HG02759 (cell line): Measurements from ENCODE around the gene PHF10.

Experiments
- ATAC-seq: cut with Tn5 transposase; IDR thresholded peaks from one replicate; pipeline ENCODE4 v1.9.1; 2021; ENCODE audit warnings: mild to moderate bottlenecking, moderate library complexity; ENCODE audit not compliant: unreplicated experiment

PHF10 gene

DNA sequence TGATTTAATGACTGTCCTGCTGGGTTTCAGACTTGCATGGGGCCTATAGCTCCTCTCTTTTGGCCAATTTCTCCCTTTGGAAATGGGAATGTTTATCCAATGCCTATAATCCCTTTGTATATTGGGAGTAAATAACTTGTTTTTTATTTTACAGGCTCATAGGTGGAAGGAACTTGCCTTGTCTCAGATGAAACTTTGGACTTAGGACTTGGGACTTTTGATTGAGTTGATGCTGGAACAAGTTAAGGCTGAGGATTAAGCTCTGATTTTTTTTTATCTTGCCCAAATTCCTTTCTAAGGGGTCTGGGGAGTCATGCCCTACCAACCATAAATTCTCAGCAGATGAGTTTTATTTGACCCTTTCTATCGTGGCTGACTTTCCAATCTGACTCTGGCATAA is 46.0 kb downstream of the PHF10 start:
- ATAC-seq: no peak

DNA sequence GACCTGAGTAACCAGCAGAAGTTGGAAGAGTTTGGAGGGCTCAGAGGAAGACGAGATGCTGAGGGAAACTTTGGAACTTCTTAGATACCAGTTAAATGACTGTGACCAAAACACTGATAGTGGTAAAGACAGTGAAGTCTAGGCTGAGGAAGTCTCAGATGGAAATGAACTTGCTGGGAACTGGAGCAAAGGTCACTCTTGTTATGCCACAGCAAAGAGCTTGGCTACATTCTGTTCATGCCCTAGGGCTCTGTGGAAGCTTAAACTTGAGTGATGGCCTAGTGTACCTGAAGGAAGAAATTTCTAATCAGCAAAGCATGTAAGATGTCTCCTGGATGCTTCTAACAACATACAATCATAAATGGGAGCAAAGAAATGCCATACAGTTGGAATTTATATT is 47.2 kb downstream of the PHF10 start:
- no peak for ATAC-seq

DNA sequence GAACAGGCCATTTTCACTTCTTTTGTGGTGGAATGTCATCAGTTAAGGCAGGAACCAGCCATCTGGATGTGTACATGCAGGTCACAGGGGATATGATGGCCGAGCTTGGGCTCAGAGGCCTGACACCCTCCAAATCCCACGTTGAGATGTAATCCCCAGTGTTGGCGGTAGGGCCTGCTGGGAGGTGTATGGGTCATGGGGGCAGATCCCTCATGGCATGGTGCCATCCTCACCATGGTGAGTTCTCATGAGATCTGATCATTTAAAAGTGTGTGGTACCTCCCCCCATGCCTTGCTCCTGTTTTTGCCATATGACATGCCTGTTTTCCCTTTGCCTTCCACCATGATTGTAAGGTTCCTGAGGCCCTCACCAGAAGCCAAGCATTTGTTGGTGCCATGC is 49.3 kb downstream of the PHF10 start:
- ATAC-seq: no peak

DNA sequence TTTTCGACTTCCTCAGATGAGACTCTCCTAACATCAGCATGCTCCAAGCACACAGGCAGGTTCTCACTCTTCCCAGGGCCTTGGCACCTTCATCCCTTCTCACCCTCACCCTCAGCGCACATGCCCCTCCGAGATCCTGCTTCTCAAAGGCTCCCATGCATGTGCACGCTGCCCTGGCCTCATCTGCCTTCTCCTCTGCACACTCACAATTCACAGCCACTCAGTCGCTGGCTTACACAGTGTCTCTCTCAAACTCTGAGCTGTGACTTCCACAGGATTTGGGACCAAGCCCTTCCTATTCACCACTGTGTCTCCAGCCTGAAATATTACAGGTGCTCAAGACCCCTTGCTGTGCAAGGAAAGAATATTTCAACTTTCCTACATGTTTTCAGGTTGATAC is 52.7 kb downstream of the PHF10 start:
- no peak for ATAC-seq

DNA sequence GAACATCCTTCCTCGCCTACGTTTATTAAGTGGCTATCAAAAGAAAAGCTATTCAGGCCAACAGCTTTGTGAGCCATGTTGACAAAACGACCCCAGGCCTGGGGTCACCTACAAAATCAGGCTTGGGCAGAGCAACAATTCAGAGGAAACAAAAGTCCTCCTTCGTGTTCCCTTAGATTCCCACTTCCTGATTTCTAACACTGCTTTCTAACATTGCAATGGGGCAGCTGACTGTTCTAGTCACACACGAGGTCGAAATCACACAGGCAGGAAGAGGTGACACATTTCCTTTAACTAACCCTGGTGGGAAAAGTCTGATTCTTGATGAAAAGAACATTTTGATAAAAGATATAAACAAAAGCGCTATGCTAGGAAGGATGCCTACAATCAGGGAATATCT is 54.4 kb downstream of the PHF10 start:
- ATAC-seq: no peak

DNA sequence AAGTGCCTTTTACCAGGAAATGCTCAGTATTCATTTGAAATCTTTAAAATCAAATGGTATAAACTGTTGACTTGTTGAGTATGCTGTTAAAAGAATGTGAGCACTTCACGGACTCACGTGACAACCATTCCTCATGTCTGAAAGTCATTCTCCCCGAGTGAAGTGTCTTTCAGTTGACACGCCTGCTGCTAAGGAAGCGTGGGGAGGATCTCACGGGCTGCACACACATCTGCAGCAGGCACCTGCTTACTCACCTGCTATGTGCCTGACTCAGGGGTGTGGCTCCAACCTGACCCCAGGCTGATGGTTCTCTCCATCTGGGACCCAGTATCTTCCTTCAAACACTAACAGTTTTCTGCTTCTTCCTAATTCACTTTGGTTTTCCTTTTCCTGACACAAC is 55.2 kb downstream of the PHF10 start:
- ATAC-seq: no peak

DNA sequence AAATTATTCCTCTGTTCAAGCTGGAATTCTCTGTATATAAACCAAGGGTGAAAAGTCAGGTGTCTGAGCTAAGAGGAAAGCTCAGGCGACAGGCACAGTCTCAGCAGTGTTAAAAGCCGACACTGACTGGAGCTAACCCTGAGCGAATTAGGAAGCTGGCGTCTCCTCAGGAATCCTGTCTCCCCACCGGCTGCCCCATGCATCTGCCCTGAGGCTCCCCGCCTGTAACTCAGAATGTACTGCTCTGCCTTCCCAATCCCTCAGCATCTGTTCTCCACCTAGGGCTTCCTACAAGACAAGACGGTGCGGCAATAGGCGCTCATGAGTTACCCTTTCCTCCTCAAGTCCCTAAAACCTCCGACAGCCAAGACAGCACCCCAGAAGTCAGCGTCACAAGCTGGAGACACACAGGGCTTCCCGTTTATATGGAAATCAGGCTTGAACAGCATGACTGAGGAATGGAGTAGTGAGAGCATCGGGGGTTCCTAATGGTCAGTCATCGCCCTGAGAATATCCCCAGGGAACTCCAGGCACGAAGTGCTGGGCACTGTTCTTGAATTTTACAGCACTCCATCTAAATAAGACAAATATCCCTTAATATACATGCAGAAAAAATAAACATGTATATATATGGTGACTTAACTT is 56.0 kb downstream of the PHF10 start:
- ATAC-seq: no peak

DNA sequence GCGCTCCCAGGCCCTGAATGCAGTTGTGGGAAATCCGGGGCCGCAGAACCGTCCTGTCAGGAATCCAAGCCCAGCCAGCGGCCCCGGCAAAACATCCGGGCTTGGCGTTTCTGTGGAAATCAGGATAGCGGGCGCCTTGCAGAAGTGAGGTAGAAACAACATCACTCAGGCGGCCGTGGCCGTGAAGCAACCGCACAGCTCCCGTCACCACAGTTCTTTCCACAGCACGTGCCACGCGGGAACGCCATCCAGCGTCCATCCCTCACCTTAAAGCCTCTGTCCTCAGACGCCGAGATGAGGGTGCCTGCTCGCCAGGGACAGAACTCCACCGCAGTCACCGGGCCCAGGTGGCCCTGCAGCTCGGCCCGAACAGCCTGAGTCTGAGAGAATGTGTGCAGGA is 56.6 kb downstream of the PHF10 start:
- no peak for ATAC-seq

DNA sequence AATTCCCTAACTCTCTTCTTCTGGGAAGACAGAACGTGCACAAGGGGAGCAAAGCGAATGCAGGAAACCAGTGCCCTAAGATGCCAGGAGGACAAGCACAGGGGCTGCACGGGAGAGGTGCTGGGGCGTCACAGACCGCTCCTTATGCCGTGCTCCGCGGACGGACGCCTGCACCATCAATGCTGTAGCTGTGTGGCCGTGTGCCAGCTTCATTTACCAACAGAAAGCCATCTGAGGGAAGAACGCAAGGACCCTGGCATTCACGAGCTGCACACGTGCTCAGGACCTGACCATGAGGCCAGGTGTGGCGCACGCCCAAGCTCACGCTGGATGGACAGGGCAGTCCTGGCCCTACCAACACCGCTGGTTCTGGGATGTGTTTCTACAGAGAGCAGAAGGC is 57.9 kb downstream of the PHF10 start:
- no peak for ATAC-seq

DNA sequence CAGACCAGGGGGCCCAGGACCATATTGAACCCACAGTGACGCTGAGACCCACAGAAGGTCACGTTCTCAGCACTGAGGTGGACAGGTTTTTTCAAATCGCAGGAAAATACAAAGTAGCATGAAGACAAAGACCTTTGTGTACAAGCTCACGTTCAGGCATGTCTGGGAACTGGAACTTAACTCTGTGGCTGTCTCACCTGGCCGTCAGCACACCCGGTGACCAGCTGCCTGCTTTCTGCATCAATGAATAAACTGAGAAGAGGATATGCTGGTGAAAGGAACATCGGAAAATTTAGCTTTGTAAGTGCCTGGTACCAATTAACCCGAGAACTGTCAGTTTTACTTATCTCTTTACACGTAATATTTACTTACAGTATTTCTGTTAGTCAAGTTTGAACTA is 59.0 kb downstream of the PHF10 start:
- ATAC-seq: no peak

DNA sequence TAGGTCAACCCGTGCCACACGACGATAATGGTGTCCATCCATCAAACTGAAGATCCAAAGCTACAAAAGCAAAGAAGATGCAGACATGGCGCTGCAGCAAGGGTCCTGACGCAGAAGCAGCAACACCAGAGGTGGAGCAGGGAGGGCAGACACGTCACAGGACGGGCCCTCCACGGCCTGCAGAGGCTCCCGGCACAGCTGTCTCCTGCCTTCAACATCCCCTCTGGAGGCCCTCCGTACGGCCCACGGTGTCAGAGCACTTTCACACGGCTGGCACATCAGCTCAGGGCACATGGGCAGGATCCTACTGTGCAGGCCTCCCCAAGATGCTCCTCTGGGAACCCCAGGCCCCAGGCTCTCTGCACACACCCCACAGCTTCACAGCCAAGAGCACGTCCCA is 60.1 kb downstream of the PHF10 start:
- ATAC-seq: no peak

DNA sequence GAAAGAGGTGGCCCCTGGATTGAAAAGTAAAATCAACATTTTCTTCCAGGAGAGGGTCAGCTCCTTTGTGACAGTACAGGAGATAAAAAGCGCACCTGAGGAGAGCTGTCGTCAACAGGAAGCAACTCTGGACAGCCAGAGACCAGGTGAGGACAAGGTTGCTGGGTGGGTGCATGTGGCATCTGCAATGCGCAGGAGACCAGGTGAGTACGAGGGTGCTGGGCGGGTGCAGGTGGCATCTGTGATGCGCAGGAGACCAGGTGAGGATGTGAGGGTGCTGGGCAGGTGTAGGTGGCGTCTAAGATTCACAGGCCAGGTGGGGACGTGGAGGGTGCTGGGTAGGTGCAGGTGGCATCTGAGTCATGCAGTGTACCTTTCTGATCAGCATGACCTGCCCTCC is 60.8 kb downstream of the PHF10 start:
- no peak for ATAC-seq

DNA sequence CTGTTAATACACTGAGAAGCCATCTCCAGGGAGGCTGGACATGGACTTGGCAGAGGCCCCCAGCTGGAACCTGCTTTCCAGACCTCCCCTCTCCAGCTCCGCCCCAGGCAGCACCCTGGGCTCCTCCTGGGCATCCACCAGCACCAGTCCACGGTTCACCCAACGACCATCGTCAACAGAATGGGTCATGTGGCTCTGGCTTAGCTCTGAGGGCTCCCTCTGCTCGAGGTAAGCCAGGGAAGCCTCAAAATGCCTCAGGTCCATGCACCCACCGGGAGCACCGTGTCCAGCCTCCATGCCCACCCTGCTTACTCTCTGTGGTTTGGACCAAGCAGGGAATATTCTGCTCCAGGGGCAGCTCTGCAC is 62.9 kb downstream of the PHF10 start:
- ATAC-seq: no peak

DNA sequence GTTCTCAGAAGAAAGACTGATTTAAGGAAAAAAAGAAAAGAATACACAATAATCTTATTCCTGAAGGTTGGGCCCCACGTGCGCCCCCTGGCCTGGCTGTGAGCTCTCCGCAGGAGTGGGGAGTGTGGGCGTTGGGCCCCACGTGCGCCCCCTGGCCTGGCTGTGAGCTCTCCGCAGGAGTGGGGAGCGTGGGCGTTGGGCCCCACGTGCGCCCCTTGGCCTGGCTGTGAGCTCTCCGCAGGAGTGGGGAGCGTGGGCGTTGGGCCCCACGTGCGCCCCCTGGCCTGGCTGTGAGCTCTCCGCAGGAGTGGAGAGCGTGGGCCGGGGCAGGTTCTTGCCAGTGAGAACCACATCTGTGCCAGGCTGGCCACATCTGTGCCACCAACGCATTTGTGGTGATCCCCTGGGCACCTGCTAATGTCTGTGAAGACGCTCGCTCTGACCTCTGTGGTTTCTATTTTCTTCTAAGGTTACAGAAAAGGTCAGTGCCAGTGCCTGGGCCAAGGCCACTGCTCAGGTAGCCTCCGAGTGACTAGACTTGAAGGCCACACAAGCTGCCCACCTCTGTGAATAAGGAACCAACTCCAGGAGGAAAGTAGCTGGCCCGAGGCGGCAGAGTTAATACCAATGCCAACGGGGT is 63.4 kb downstream of the PHF10 start:
- no peak for ATAC-seq

DNA sequence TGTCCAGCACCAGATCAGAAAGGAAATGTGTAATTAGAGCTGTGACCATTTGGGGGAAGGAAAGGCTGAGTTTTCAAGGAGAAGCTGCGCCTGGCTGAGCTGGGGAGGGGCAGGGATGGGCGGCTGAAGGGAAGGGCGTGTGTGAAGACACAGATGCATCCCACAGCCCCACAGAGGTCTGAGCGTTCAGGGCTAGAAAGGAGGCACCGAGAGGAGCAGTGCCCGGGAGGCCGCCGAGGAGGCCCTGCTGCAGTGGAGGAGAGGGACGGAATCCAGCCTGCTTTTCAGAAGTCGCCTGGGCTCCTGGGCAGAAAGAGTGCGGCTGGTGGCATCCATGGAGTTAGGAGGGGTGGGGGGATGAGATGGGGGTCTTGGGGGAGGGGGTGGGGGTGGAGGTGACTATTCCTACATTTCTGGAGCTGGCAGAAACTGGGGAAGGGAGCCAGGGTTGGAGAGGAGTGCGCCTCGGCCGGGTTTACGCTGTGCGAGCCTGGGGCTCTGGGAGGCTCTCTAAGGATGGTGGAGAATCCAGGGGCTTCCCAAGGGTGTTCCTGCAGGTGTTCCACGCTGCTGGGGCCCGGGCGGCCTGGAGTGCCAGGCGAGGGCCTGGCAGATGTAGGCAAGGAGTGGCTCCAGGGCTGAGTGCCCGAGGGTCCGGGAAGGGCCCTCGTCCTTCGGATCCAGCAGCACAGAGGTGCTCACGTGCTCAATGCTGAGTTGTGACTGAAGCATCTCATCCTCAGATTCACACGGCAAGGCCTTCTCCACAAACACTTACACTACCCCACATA is 64.3 kb downstream of the PHF10 start:
- no peak for ATAC-seq

DNA sequence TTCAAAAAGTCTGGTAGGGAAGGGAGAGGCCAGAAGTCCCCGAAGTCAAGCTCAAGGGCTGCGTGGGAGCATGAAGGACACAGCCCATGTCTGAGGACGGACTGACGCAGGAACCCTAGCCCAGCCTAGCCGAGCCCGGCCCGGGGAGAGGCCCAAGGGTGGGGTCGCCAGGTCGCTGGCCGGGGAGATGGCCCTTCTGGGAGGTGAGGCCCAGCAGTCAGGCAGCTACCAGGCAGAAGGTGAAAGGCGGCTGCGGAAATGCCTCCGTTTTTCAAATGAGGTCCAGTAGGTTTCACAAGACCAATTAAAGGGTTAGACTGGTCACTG is 67.1 kb downstream of the PHF10 start:
- ATAC-seq: no peak

DNA sequence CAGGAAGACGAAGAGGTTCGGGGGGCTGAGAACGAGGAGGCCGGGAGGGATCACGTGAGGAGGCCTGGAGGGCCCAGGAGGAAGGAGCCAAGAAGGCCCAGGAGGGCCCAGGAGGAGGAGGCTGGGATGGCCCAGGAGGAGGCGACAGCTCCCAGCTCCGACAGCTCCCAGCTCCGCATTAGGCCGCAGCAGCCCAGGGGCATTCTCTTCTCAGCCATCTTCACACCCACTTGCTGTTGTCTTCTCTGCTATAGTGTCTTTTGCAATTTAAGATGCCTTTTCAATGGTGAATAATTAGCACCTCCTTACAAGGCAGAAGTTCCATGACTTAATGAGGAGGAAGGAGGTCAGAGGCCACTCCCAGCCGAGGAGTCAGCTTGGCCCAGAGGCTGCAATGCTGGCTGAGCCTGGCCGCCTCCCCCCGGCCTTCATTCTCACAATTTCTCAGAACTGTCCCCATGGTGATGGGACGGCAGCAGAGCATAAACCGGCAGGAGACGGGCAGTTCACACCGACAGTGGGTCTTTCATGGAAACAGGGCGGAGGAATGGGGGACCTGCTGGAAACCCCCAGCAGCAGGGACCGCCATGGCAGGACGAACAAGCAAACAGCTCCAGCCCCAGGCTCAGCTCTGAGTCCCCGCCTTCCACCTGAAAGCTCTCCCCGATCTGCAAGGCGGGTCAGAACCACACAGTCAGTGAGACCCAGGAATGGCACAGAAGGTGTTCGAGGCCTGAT is 67.6 kb downstream of the PHF10 start:
- ATAC-seq: no peak

DNA sequence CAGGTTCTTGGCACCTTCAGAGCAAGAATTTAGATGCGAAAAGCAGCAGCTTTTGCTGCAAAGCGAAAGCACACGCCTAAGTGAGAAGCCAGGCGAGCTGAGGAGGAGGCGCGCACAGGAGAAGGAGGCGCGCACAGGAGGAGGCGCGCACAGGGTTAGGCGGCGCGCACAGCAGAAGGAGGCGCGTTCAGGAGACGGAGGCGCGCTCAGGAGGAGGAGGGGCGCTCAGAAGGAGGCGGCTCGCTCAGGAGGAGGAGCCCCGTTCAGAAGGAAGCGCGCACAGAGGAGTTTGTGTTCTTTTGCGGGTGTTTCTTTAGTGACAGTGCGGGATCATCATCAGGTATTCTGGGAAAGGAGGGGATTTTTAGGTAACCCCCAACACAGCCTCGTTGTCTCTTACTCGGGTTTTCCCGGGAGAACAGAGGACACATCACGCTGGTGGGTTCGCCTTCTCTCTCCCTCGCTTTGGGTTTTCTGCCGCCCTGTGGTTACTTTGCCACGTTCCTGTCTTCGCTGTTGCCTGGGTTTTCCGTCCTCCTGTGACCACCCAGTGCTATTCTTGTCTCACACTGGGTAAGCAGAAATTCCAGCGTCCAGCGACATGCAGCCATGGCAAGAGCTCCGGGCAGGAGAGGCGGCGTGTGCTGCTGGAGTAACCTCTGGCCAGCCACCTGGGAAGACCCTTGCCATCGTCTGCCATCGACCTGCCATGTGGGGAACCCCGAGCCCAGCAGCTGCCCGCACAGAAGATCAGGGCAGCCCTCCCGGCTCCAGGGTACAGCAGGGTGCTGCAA is 69.5 kb downstream of the PHF10 start:
- peak; percentile 95 for ATAC-seq
